Activated effector memory CD4-positive, alpha-beta T cell treated with anti-CD3 and anti-CD28 coated beads, Interleukin-2, amount 50 U/mL, for 16 hours (primary cell): ENCODE data around the gene C11orf68.

ENCODE experiments used
- DNase-seq: peaks from one replicate; pipeline ENCODE4 v3.0.0-alpha.2; 2020

Gene C11orf68

GRCh38 chr11:65888163-65888814 lies 30.6 kb downstream of the C11orf68 start, which contains the start of gene FIBP:
Gene FIBP, minus strand, starts transcription at chr11:65888471. Its CDS starts 53 bp downstream, at chr11:65888418.
- peak; percentile 98 for DNase-seq

GRCh38 chr11:65887723-65888162 lies 31.1 kb downstream of the C11orf68 start:
- DNase-seq, result no peak

- no peak for DNase-seq
Observed at GRCh38 chr11:65886826-65887722, 31.8 kb downstream of the C11orf68 start.

- no peak for DNase-seq
Observed at GRCh38 chr11:65885808-65886536, 32.9 kb downstream of the C11orf68 start.

GRCh38 chr11:65885231-65885630 lies 33.6 kb downstream of the C11orf68 start:
- DNase-seq, result no peak

GRCh38 chr11:65884716-65885092 lies 34.2 kb downstream of the C11orf68 start:
- peak; percentile 94 for DNase-seq

DNA sequence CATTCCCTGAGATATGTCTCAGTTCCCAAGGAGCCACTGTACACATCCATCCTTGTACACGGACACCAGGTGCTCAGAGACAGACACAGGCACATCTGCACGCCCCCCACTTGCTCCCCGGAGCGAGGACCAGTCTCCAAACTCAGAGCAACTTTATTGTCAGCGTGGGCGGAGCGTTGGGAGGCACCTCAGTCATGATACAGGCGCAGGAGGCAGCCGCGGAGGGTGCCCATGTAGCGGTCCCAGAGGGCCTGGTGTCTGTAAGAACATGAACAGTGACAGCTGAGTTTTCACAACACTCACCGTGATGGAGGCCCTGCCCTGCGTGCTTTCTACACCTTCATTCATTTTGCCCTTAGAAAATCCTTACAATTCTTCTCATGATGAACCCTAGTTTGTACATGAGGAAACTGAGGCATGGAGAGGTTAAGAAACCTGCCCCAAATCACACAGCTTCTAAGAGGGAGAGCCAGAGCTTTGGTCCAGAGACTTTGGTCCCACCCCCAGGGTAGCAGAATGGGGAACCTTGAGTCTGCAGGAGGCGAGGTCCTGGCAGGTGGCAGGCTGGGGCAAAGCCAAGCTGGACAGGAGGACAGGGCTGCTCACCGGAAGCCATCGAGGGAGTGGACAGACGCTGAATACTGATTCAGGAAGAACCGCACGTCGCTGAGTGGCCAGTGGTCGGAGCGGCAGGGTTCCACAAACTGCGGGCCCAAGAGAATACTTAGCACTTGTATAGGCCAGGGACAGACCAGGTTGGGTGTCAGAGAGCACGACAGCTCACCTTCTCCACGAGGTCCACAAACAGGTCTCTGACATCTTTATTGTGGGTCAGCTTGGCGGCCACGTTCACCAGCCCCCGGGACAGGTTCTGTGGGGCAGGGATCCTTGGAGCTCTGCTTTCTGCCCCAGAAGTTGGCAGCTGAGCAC lies 34.8 kb downstream of the C11orf68 start:
- no peak for DNase-seq

DNA sequence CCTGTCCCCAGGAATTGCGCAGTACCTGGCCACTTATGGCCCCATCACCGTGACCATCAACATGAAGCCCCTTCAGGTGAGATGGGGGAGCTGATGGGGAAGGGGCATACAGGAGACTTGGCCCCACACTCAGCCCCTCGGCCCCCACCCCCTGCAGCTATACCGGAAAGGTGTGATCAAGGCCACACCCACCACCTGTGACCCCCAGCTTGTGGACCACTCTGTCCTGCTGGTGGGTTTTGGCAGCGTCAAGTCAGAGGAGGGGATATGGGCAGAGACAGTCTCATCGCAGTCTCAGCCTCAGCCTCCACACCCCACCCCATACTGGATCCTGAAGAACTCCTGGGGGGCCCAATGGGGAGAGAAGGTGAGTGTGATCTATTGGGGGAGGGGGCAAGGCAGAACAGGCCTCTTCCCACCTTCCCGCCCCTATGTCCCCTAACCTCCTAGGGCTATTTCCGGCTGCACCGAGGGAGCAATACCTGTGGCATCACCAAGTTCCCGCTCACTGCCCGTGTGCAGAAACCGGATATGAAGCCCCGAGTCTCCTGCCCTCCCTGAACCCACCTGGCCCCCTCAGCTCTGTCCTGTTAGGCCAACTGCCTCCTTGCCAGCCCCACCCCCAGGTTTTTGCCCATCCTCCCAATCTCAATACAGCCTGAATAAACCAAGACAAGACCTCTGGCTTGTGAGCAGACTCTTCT lies 35.7 kb downstream of the C11orf68 start:
- DNase-seq, result no peak

- no peak for DNase-seq
Observed at GRCh38 chr11:65882120-65883057, 36.5 kb downstream of the C11orf68 start.

- no peak for DNase-seq
Observed at GRCh38 chr11:65880844-65881421, 37.9 kb downstream of the C11orf68 start.

DNA sequence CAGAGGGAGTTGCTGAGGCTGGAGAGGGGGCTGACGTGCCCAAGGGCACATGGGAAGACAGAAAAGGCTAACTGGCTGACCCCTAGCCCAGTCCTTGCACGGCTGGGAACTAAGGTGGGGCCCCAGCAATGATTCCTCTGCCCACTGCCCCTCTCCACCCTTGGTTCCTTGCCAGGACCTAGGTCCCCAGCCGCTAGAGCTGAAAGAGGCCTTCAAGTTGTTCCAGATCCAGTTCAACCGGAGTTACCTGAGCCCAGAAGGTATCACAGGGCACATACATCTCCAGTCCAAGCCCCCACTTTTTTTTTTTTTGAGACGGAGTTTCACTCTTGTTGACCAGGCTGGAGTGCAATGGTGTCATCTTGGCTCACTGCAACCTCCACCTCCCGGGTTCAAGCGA lies 38.8 kb downstream of the C11orf68 start:
- DNase-seq, result no peak

DNA sequence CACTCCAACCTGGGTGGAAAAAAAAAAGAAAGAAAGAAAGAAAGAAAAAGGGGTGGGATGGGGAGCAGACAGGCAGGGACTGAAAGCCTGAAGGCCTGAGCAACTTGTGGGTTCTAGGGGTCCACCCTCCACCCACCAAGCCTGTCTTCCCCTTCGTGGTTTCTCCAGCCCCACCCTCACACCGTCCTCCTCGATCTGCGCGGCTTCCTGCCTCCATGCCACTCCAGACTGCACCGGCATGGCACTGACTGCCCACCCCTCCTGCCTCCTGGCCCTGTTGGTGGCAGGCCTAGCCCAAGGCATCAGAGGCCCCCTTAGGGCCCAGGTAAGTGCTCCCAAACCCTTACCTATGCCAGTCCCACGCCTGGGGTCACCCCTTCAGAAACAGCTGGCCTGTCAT lies 39.2 kb downstream of the C11orf68 start, which contains the start of gene CTSW:
Gene CTSW, plus strand, starts transcription at position 221 of the 400 bp plus-strand sequence. Its CDS starts 18 bp downstream, at position 239.
- peak; percentile 77 for DNase-seq

DNA sequence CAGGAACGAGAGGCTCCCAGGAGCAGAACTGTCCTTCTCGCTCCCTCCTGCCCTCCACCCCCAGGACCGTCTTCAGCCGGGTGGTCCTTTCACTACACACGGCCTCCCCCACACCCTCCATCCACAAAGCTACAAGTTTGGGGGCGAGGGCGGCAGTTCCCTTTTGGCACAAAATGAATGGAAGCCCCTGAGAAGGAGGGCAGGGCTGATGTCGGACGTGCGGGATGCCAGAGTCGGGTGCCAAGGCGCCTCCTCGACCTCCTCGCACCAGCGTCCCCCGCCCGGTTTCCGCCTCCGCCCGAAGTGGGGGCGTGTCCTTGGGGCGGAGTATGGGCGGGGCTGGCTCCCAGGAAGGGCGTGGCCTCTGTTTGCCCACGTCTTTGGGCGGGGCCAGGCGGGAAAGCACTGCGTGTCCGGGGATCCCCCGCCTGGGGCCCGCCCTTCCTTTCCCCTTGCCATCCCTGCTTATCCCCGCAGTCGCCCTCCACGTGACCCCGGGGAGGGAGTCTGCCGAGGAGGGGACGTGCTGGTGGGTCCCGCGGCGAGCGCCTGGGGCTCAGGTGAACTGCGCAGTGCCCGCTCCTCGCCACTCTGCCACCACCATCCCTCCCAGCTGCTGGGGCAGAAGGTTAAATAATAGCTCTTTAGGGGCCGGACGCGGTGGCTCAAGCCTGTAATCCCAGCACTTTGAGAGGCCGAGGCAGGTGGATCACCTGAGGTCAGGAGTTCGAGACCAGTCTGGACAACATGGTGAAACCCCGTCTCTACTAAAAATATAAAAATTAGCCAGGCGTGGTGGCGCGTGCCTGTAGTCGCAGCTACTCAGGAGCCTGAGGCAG lies 45.3 kb downstream of the C11orf68 start:
- DNase-seq, result peak; percentile 98

DNA sequence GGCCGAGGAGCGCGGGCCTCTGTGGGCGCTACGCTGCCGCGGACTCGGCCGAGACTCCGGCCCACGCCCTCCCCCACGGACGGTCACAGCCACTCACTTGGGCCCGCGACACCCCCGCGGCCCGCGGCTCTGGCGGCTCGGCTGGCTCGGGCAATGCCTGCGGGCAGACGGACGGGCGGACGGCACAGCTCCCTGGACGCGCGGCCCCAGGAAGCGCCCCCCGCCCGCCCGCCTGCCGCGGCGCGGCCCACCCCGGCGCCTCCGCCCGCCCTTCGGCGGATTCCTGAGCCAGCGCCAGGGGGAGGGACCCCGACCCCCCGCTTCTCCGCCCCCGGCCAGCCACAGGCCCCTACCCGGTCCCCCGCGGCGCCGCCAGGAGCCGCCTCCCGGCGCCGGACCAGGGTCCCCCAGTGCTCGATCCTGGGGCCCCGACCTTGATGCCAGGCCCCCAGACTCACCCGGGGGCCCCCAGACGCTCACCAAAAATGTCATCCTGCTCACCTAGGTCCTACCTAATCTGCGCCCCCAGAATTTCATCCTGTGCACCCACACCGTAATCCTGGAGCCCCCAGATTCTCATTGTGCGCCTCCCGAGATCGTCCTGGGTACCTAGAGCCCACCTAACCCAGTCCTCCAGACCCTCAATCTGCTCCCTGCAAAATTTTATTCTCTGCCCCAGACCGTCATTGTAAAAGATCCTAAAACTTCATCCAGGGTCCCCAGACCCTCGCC lies 46.1 kb downstream of the C11orf68 start, which contains the start of gene EFEMP2:
Gene EFEMP2, minus strand, starts transcription at position 215 of the 732 bp plus-strand sequence. CDS start 446 bp downstream, outside the sequence.
- no peak for DNase-seq

- no peak for DNase-seq
Observed at GRCh38 chr11:65871811-65872548, 46.9 kb downstream of the C11orf68 start.

- no peak for DNase-seq
Observed at GRCh38 chr11:65870706-65871681, 47.9 kb downstream of the C11orf68 start.
